SU-DHL-6 (cell line): Measurements from ENCODE around the gene BEND3.
"Not testable (repeated sequence)": the region's sequence is repeated elsewhere in the genome, so short reads cannot be mapped to it uniquely, and the experiment has no call there.

Source experiments
- H2AFZ ChIP-seq: fragments of 200-600 bp; sonication (generic); 2 replicates; pipeline ENCODE4 v1.6.1; 2014; ENCODE audit warnings: low read depth, mild to moderate bottlenecking, moderate library complexity, mixed read lengths, antibody characterized with exemption, low read length; ENCODE audit not compliant: severe bottlenecking
- H3F3A ChIP-seq: fragments of 200-600 bp; shearing (Covaris generic); 2 replicates; pipeline ENCODE4 v1.6.0; 2016; ENCODE audit warnings: antibody characterized with exemption, mild to moderate bottlenecking; ENCODE audit not compliant: insufficient read depth
- H3K27ac ChIP-seq: fragments of 200-600 bp; sonication (generic); 2 replicates; pipeline ENCODE4 v1.5.1; 2016; ENCODE audit warnings: low read depth, mild to moderate bottlenecking, low read length, moderate library complexity, mixed read lengths
- H3K27me3 ChIP-seq: fragments of 200-600 bp; sonication (generic), shearing (Covaris generic); 2 replicates; pipeline ENCODE4 v1.6.0; 2014; ENCODE audit warnings: mild to moderate bottlenecking, low read length
- H3K36me3 ChIP-seq: fragments of 200-600 bp; sonication (generic); 2 replicates; pipeline ENCODE4 v1.6.1; 2014; ENCODE audit warnings: mild to moderate bottlenecking, low read length, mixed read lengths
- H3K4me2 ChIP-seq: fragments of 300-600, 200-600 bp; shearing (Covaris generic), sonication (generic); 2 replicates; pipeline ENCODE4 v1.6.0; 2014; ENCODE audit warnings: low read length, low read depth, mild to moderate bottlenecking; ENCODE audit not compliant: poor library complexity, severe bottlenecking
- H3K4me3 ChIP-seq: fragments of 200-600 bp; sonication (generic); 2 replicates; pipeline ENCODE4 v1.5.1; 2014; ENCODE audit warnings: antibody characterized with exemption, low read length, mild to moderate bottlenecking, mixed read lengths; ENCODE audit not compliant: insufficient read depth, poor library complexity, severe bottlenecking
- H3K79me2 ChIP-seq: fragments of 200-600 bp; sonication (generic); 2 replicates; pipeline ENCODE4 v1.6.1; 2014; ENCODE audit warnings: mild to moderate bottlenecking, low read length, moderate library complexity; ENCODE audit not compliant: insufficient read depth
- H3K9ac ChIP-seq: fragments of 200-600 bp; sonication (generic); 2 replicates; pipeline ENCODE4 v1.7.0; 2014; ENCODE audit warnings: mild to moderate bottlenecking, low read length
- H3K9me2 ChIP-seq: fragments of 200-600 bp; sonication (generic); replicated peaks from 2 replicates; pipeline ENCODE4 v1.6.1; 2014; ENCODE audit warnings: low read length; ENCODE audit not compliant: insufficient read depth
- H3K9me3 ChIP-seq: fragments of 200-600 bp; sonication (generic); 2 replicates; pipeline ENCODE4 v1.6.1; 2014; ENCODE audit warnings: low read length, mixed read lengths; ENCODE audit not compliant: insufficient read depth
- H4K20me1 ChIP-seq: fragments of 200-600 bp; sonication (generic); 2 replicates; pipeline ENCODE4 v1.6.1; 2014; ENCODE audit warnings: low read depth, mild to moderate bottlenecking, antibody characterized with exemption, low read length, moderate library complexity, mixed read lengths
- EZH2phosphoT487 ChIP-seq: fragments of 200-600 bp; sonication (generic), shearing (Covaris generic); conservative IDR thresholded peaks from 2 replicates; pipeline ENCODE4 v1.6.1; 2018; ENCODE audit warnings: mild to moderate bottlenecking, antibody characterized with exemption, low read length, moderate library complexity, mixed read lengths
- TF ChIP-seq, protein P1 (sequence below): fragments of 200-600 bp; sonication (generic); IDR thresholded peaks from one replicate; pipeline ENCODE4 v1.5.1; 2017; ENCODE audit warnings: antibody characterized with exemption, mild to moderate bottlenecking, low read length, moderate library complexity; ENCODE audit not compliant: insufficient read depth, poor library complexity, severe bottlenecking

BEND3 gene

GRCh38 chr6:107098436-107099307 is 16.6 kb downstream of the BEND3 start:
- no peaks in the 10 kb centered on the region for H3F3A ChIP-seq
- H3K36me3 ChIP-seq = peaks cover 2% of the 10 kb centered on the region; the same call in 1 of the 2 replicates
- H3K4me2 ChIP-seq = no peak overlapping the region
- H3K27ac ChIP-seq = no peak overlapping the region
- H4K20me1 ChIP-seq = no peaks in the 10 kb centered on the region
- H3K9me2 ChIP-seq = no peaks in the 10 kb centered on the region
- no peak overlapping the region for H2AFZ ChIP-seq
- no peaks in the 10 kb centered on the region for H3K27me3 ChIP-seq
- H3K9ac ChIP-seq = no peak overlapping the region
- 0 out of 2 replicates have a peak, but pooled peaks cover 3% of the 10 kb centered on the region for H3K79me2 ChIP-seq
- H3K4me3 ChIP-seq = no peak overlapping the region
- no peaks in the 10 kb centered on the region for H3K9me3 ChIP-seq
- TF ChIP-seq, protein P1, sequence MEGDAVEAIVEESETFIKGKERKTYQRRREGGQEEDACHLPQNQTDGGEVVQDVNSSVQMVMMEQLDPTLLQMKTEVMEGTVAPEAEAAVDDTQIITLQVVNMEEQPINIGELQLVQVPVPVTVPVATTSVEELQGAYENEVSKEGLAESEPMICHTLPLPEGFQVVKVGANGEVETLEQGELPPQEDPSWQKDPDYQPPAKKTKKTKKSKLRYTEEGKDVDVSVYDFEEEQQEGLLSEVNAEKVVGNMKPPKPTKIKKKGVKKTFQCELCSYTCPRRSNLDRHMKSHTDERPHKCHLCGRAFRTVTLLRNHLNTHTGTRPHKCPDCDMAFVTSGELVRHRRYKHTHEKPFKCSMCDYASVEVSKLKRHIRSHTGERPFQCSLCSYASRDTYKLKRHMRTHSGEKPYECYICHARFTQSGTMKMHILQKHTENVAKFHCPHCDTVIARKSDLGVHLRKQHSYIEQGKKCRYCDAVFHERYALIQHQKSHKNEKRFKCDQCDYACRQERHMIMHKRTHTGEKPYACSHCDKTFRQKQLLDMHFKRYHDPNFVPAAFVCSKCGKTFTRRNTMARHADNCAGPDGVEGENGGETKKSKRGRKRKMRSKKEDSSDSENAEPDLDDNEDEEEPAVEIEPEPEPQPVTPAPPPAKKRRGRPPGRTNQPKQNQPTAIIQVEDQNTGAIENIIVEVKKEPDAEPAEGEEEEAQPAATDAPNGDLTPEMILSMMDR = no peak
- TF ChIP-seq EZH2phosphoT487 = no peak

DNA sequence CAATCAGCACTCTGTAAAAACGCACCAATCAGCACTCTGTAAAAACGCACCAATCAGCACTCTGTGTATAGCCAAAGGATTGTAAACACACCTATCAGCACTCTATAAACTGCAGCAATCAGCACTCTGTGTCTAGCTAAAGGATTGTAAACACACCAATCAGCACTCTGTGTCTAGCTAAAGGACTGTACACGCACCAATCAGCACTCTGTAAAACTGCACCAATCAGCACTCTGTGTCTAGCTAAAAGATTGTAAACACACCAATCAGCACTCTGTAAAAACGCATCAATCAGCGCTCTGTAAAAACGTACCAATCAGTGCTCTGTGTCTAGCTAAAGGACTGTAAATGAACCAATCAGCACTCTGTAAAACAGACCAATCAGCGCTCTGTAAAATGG is 30.9 kb downstream of the BEND3 start:
- not testable (repeated sequence) for H3K27me3 ChIP-seq, H3K9me2 ChIP-seq, H3K4me2 ChIP-seq, H4K20me1 ChIP-seq, H3K79me2 ChIP-seq, H3K27ac ChIP-seq, H3K9me3 ChIP-seq, H2AFZ ChIP-seq, H3F3A ChIP-seq, H3K4me3 ChIP-seq, H3K9ac ChIP-seq, H3K36me3 ChIP-seq

GRCh38 chr6:107083921-107084320 is 31.4 kb downstream of the BEND3 start:
- TF ChIP-seq, protein P1 = no peak
- TF ChIP-seq EZH2phosphoT487 = no peak
- Histone ChIP-seq H3K4me2 (no peak overlapping the region), H2AFZ (no peak overlapping the region), H3K9me3 (no peaks in the 10 kb centered on the region), H3K9me2 (no peaks in the 10 kb centered on the region), H3K4me3 (no peak overlapping the region), H3K36me3 (no peaks in the 10 kb centered on the region), H3K9ac (no peak overlapping the region), H3K27ac (no peak overlapping the region), H3F3A (no peaks in the 10 kb centered on the region), H3K27me3 (no peaks in the 10 kb centered on the region), H3K79me2 (no peaks in the 10 kb centered on the region), H4K20me1 (no peaks in the 10 kb centered on the region)

DNA sequence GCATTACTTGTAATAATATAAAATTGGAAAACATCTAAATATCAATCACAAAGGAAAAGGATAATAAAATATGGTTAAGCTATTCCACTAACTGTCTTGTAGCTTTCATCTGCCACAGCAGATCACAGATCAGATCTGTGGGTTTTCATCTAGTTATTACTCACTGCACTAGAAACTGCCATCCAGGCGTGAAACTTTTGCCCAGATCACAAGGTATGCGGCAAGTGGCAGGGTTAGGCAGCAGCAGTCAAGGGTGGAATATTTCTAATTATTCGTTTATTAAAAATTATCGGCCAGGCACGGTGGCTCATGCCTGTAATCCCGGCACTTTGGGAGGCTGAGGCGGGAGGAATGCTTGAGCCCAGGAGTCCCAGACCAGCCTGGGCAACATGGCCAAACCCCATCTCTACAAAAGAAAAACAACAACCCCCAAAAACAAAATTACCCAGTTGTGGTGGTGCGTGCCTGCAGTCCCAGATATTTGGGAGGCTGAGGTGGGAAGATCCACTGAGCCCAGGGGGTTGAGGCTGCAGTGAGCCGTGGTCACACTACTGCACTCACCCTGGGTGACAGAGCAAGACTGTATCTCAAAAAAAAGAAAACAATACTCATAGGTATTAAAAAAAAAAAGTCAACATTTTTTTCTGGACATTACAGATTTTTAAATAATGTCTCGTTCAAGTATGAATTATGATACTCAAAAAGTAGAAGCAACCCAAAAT is 32.1 kb downstream of the BEND3 start:
- no peaks in the 10 kb centered on the region for H3K9me2 ChIP-seq
- H3K9ac ChIP-seq = no peak overlapping the region
- no peaks in the 10 kb centered on the region for H3K79me2 ChIP-seq
- no peak overlapping the region for H3K27ac ChIP-seq
- H3K27me3 ChIP-seq = no peaks in the 10 kb centered on the region
- no peaks in the 10 kb centered on the region for H4K20me1 ChIP-seq
- H3K36me3 ChIP-seq = no peaks in the 10 kb centered on the region
- H3K4me2 ChIP-seq = no peak overlapping the region
- H3K4me3 ChIP-seq = no peak overlapping the region
- no peak for TF ChIP-seq EZH2phosphoT487
- TF ChIP-seq, protein P1 = no peak
- H3F3A ChIP-seq = no peaks in the 10 kb centered on the region
- H3K9me3 ChIP-seq = no peaks in the 10 kb centered on the region
- no peak overlapping the region for H2AFZ ChIP-seq
